BJ (cell line): Measurements from ENCODE around the gene PCDH1. TPM values are rescaled to one million over a fixed set of nuclear protein-coding genes. Genes with fewer than 3 reads are reported as not detected.

Experiments used
- CTCF ChIA-PET: fragments of 350-600 bp; formaldehyde crosslinking; extraction: SDS; loops from one replicate; lab custom pipeline; 2021; ENCODE audit warnings: antibody characterized with exemption, inconsistent platforms; lab: Yijun Ruan, JAX
- POLR2A ChIA-PET: fragments of 300-600 bp; sonication (Branson Sonifier 250); formaldehyde crosslinking; extraction: SDS; loops from one replicate; lab custom pipeline; 2021; ENCODE audit warnings: antibody characterized with exemption; lab: Charles Lee
- DNase-seq: peaks from one replicate; pipeline ENCODE4 v3.0.0-alpha.2; 2011; ENCODE audit warnings: low read depth
- H3K27me3 ChIP-seq: 2 replicates; pipeline ENCODE4 v1.6.0; 2011; ENCODE audit warnings: low read length; ENCODE audit not compliant: control insufficient read depth, insufficient read depth
- H3K36me3 ChIP-seq: 2 replicates; pipeline ENCODE4 v1.5.1; 2011; ENCODE audit warnings: low read length; ENCODE audit not compliant: control insufficient read depth, insufficient read depth
- H3K4me3 ChIP-seq: 2 replicates; pipeline ENCODE4 v1.5.1; 2011; ENCODE audit warnings: low read depth, mild to moderate bottlenecking, control low read depth, low read length
- polyA plus RNA-seq: library from polyadenylated mRNA; depleted of rRNA; stranded (reverse); fragments of >200 nt; gene quantifications from 2 replicates; pipeline ENCODE4 v1.2.3, GENCODE V29; 2011
- TF ChIP-seq, protein P1 (sequence below): IDR thresholded peaks from 2 replicates; pipeline ENCODE4 v1.5.1; 2011; ENCODE audit warnings: low read depth, mild to moderate bottlenecking, control low read depth, inconsistent platforms, low read length, moderate library complexity; ENCODE audit not compliant: insufficient read depth

Gene PCDH1
- polyA plus RNA-seq, 1 experiment, result 2.1 TPM

DNA sequence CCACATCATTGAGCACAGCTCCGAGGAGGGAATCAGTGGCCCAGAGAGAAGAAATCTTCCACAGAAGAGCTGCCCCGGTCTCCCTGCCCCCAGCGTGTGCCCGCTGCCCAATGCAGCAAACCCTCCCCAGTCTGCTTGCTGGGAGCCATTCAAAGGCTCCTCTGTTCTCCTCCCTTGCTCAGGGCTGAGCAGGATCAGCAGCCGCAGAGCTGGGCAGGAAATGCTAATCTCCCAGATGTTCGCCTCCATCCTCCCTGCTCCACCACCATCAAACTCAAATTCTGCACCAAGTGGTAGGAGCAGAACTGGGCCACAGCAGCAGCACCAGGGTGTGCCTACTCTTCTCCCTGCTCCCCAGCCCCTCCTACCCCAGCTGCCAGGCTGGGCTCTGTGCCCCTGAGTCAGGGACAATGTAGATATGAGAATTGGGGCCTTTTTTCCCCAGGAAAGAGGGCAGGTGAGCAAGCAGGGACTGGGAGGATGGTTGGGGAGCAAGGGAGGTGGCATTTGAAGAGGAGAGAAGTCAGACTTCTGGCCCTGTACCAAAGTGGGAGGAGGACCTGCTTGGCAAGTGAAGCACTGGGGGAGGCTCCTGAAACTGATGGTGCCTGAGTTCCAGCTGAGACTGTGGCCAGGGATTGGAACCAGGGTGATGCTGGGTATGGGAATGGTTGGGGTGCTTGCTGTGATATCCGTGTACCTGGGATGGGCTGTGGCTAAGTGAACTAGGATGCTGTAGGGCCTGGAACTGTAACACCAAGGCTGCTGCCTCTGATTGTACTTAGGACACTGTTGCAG, 1.9 kb upstream of the PCDH1 start:
- no peak for DNase-seq
- POLR2A ChIA-PET, result no interaction called here
- Histone ChIP-seq H3K27me3 (peaks cover 56% of the 10 kb centered on the region), H3K4me3 (no peak overlapping the region), H3K36me3 (no peaks in the 10 kb centered on the region)
- TF ChIP-seq, protein P1, sequence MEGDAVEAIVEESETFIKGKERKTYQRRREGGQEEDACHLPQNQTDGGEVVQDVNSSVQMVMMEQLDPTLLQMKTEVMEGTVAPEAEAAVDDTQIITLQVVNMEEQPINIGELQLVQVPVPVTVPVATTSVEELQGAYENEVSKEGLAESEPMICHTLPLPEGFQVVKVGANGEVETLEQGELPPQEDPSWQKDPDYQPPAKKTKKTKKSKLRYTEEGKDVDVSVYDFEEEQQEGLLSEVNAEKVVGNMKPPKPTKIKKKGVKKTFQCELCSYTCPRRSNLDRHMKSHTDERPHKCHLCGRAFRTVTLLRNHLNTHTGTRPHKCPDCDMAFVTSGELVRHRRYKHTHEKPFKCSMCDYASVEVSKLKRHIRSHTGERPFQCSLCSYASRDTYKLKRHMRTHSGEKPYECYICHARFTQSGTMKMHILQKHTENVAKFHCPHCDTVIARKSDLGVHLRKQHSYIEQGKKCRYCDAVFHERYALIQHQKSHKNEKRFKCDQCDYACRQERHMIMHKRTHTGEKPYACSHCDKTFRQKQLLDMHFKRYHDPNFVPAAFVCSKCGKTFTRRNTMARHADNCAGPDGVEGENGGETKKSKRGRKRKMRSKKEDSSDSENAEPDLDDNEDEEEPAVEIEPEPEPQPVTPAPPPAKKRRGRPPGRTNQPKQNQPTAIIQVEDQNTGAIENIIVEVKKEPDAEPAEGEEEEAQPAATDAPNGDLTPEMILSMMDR, result no peak
- CTCF ChIA-PET, result interaction anchor here (0.9 to 11.6 kb wide), 39 partner anchors 7 to 223 kb away, joined by 3 to 341 read pairs (median 9); partner anchors contain the start of genes DELE1, PCDH12 and RNF14

DNA sequence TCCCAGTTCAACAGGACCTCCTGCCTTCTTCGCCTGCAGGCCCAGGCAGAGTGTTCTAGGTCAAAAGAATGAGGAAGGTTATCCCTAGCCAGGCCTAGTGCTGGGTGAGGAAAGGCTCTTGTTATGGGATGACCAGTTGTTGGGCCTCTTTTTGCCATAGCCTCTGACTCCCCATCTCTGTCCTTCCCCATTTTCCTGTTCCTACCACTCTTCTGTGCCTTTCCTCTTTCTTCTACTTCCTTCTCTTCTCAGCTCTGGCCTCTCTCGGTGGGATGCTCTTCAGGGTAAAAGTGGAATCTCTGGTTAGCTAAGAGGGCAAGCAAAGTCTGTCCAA, 1.2 kb upstream of the PCDH1 start:
- Histone ChIP-seq H3K4me3 (no peak overlapping the region), H3K27me3 (peaks cover 61% of the 10 kb centered on the region), H3K36me3 (no peaks in the 10 kb centered on the region)
- TF ChIP-seq, protein P1, result no peak
- POLR2A ChIA-PET, result interaction anchor here (0.7 kb wide), 1 partner anchor 197 kb away, joined by 4 read pairs; the partner anchor contains the start of gene ARAP3
- CTCF ChIA-PET, result interaction anchor here (0.6 to 11.6 kb wide), 56 partner anchors 8 to 222 kb away, joined by 3 to 341 read pairs (median 7); partner anchors contain the start of genes ARAP3, DELE1, PCDH12 and RNF14
- DNase-seq, result no peak

GRCh38 chr5:141878711-141879425, 658 bp upstream of the PCDH1 start:
- Histone ChIP-seq H3K27me3 (peaks cover 63% of the 10 kb centered on the region), H3K4me3 (peak overlapping the region; percentile 14), H3K36me3 (no peaks in the 10 kb centered on the region)
- POLR2A ChIA-PET, result interaction anchor here (0.6 to 0.7 kb wide), 2 partner anchors 125 to 197 kb away, joined by 3 to 4 read pairs; partner anchors contain the start of gene ARAP3
- peak; percentile 26 for DNase-seq
- TF ChIP-seq, protein P1, result peak; percentile 98
- CTCF ChIA-PET, result interaction anchor here (0.6 to 11.6 kb wide), 62 partner anchors 8 to 223 kb away, joined by 3 to 341 read pairs (median 6); partner anchors contain the start of genes ARAP3, DELE1, PCDH12 and RNF14

GRCh38 chr5:141877356-141878185, 639 bp downstream of the PCDH1 start:
- TF ChIP-seq, protein P1, result no peak
- DNase-seq, result no peak
- no peaks in the 10 kb centered on the region for H3K36me3 ChIP-seq
- CTCF ChIA-PET, result interaction anchor here (1.0 to 11.6 kb wide), 27 partner anchors 9 to 212 kb away, joined by 3 to 341 read pairs (median 9); partner anchors contain the start of genes ARAP3, DELE1 and PCDH12
- POLR2A ChIA-PET, result no interaction called here
- H3K27me3 ChIP-seq, result peaks cover 56% of the 10 kb centered on the region
- H3K4me3 ChIP-seq, result peak overlapping the region; percentile 27
